IMR-90 (cell line): Measurements from ENCODE around the gene NFASC. TPM values are rescaled to one million over a fixed set of nuclear protein-coding genes. Genes with fewer than 3 reads are reported as not detected.

ENCODE experiments used
- ATAC-seq: fragments of 200-7000 bp; cut with Tn5 transposase; 2 replicates; pipeline ENCODE4 v1.9.1; 2020; ENCODE audit warnings: low read depth, mild to moderate bottlenecking, moderate library complexity
- BruUV-seq: library from RNA; stranded (reverse); fragments of 400-500 nt; replicated peaks from 2 replicates; lab custom pipeline; 2021; lab: Mats Ljungman, UMichigan
- CTCF ChIA-PET: fragments of 300-600 bp; formaldehyde crosslinking; extraction: SDS; loops from one replicate; lab custom pipeline; 2021; ENCODE audit warnings: antibody characterized with exemption; lab: Yijun Ruan, JAX
- POLR2A ChIA-PET: fragments of 300-600 bp; sonication (Branson Sonifier 250); formaldehyde crosslinking; loops from one replicate; lab custom pipeline; 2022; ENCODE audit warnings: antibody characterized with exemption; ENCODE audit not compliant: unreplicated experiment; lab: Charles Lee
- DNase-seq: peaks from one replicate; pipeline ENCODE4 v3.0.0; 2013
- H2AFZ ChIP-seq: replicated peaks from 2 replicates; pipeline ENCODE3; 2013; ENCODE audit warnings: low read length, mild to moderate bottlenecking; ENCODE audit not compliant: poor library complexity
- H2AK5ac ChIP-seq: 2 replicates; pipeline ENCODE4 v1.6.1; 2013; ENCODE audit warnings: low read depth, low read length, inconsistent platforms
- H2AK9ac ChIP-seq: replicated peaks from 2 replicates; pipeline ENCODE3; 2013; ENCODE audit warnings: mild to moderate bottlenecking, low read depth, low read length, moderate library complexity; ENCODE audit not compliant: poor library complexity
- H2BK120ac ChIP-seq: 2 replicates; pipeline ENCODE4 v1.6.1; 2013; ENCODE audit warnings: low read depth, low read length, inconsistent platforms
- H2BK15ac ChIP-seq: 3 replicates; pipeline ENCODE4 v1.6.1; 2013; ENCODE audit warnings: low read depth, low read length, inconsistent platforms
- H2BK20ac ChIP-seq: 2 replicates; pipeline ENCODE4 v1.6.1; 2013; ENCODE audit warnings: low read depth, mild to moderate bottlenecking, inconsistent platforms, low read length, moderate library complexity
- H2BK5ac ChIP-seq: 2 replicates; pipeline ENCODE4 v1.6.1; 2013; ENCODE audit warnings: mild to moderate bottlenecking, low read depth, low read length, inconsistent platforms; ENCODE audit not compliant: poor library complexity, severe bottlenecking
- H3K14ac ChIP-seq: replicated peaks from 2 replicates; pipeline ENCODE4 v1.6.1; 2013; ENCODE audit warnings: low read depth, low read length, inconsistent platforms
- H3K18ac ChIP-seq: 2 replicates; pipeline ENCODE4 v1.6.1; 2013; ENCODE audit warnings: low read depth, low read length, control low read depth
- H3K23ac ChIP-seq: 2 replicates; pipeline ENCODE4 v1.6.1; 2013; ENCODE audit warnings: low read depth, low read length, inconsistent platforms
- H3K27ac ChIP-seq: 2 replicates; pipeline ENCODE4 v1.5.1; 2013; ENCODE audit warnings: mild to moderate bottlenecking, control low read depth, low read length; ENCODE audit not compliant: insufficient read depth
- H3K27me3 ChIP-seq: 2 replicates; pipeline ENCODE4 v1.6.1; 2013; ENCODE audit warnings: low read length; ENCODE audit not compliant: control insufficient read depth, insufficient read depth
- H3K36me3 ChIP-seq: 2 replicates; pipeline ENCODE4 v1.6.1; 2013; ENCODE audit warnings: low read length, mixed read lengths; ENCODE audit not compliant: control insufficient read depth, insufficient read depth
- H3K4ac ChIP-seq: 2 replicates; pipeline ENCODE4 v1.6.1; 2013; ENCODE audit warnings: low read depth, low read length, inconsistent platforms
- H3K4me1 ChIP-seq: 2 replicates; pipeline ENCODE4 v1.6.1; 2013; ENCODE audit warnings: low read length, mixed read lengths; ENCODE audit not compliant: control insufficient read depth, insufficient read depth
- H3K4me2 ChIP-seq: 2 replicates; pipeline ENCODE4 v1.6.1; 2013; ENCODE audit warnings: low read depth, mild to moderate bottlenecking, control low read depth, low read length, moderate library complexity
- H3K4me3 ChIP-seq: 2 replicates; pipeline ENCODE4 v1.5.1; 2013; ENCODE audit warnings: low read depth, mild to moderate bottlenecking, control low read depth, low read length, moderate library complexity; ENCODE audit not compliant: insufficient read depth
- H3K56ac ChIP-seq: 2 replicates; pipeline ENCODE4 v1.6.1; 2013; ENCODE audit warnings: low read length, inconsistent platforms; ENCODE audit not compliant: insufficient read depth; ENCODE audit errors: extremely low read depth
- H3K79me1 ChIP-seq, 2 experiments: 2 replicates each; pipeline ENCODE4 v1.6.1; 2013; ENCODE audit warnings: low read length in 2 of 2, inconsistent platforms in 1 of 2, low read depth in 1 of 2
- H3K9ac ChIP-seq: 2 replicates; pipeline ENCODE4 v1.6.1; 2013; ENCODE audit warnings: low read depth, low read length, control low read depth
- H3K9me1 ChIP-seq: 2 replicates; pipeline ENCODE4 v1.6.1; 2013; ENCODE audit warnings: low read length, inconsistent platforms; ENCODE audit not compliant: insufficient read depth
- H3K9me3 ChIP-seq: 2 replicates; pipeline ENCODE4 v1.6.1; 2013; ENCODE audit warnings: low read length; ENCODE audit not compliant: control insufficient read depth, insufficient read depth
- H4K20me1 ChIP-seq: 2 replicates; pipeline ENCODE4 v1.6.1; 2013; ENCODE audit warnings: low read length, inconsistent platforms; ENCODE audit not compliant: insufficient read depth
- H4K5ac ChIP-seq: 2 replicates; pipeline ENCODE4 v1.6.1; 2013; ENCODE audit warnings: mild to moderate bottlenecking, low read depth, low read length, control low read depth
- H4K8ac ChIP-seq, 2 experiments: 2 replicates each; pipeline ENCODE4 v1.6.1; 2013; ENCODE audit warnings: low read depth in 2 of 2, low read length in 2 of 2, control low read depth in 1 of 2, inconsistent platforms in 1 of 2
- H4K91ac ChIP-seq: 2 replicates; pipeline ENCODE4 v1.6.1; 2013; ENCODE audit warnings: low read depth, low read length, inconsistent platforms; ENCODE audit not compliant: insufficient read depth
- CEBPB ChIP-seq: IDR thresholded peaks from 2 replicates; pipeline ENCODE4 v1.6.1; 2012; ENCODE audit warnings: low read depth, low read length, improper control_type of control experiment
- CTCF ChIP-seq: conservative IDR thresholded peaks from 2 replicates; pipeline ENCODE4 v1.5.1; 2012; ENCODE audit warnings: mild to moderate bottlenecking, low read depth, low read length, improper control_type of control experiment
- FOS ChIP-seq: fragments of 150-350 bp; IDR thresholded peaks from 2 replicates; pipeline ENCODE4 v1.6.1; 2016; ENCODE audit warnings: low read depth, low read length
- RFX5 ChIP-seq: IDR thresholded peaks from 2 replicates; pipeline ENCODE4 v1.8.0; 2012; ENCODE audit warnings: low read depth, mild to moderate bottlenecking, low read length, moderate library complexity
- SMC3 ChIP-seq: fragments of 150-350 bp; IDR thresholded peaks from 2 replicates; pipeline ENCODE4 v1.6.1; 2016; ENCODE audit warnings: low read depth, mild to moderate bottlenecking, antibody characterized with exemption, low read length, moderate library complexity
- WGBS, 2 experiments: methylation state at CpG; one replicate each; pipeline versions ENCODE4 v1.1.5 to v1.1.7; 2013; ENCODE audit warnings: missing lambda C conversion rate in 2 of 2; ENCODE audit not compliant: insufficient read length in 1 of 2; ENCODE audit errors: extremely low coverage in 2 of 2; 5-methylcytosine and 5-hydroxymethylcytosine counted together
- dilution Hi-C: fragments of 300-500 bp; cut with HindIII; formaldehyde crosslinking; loops from one replicate; pipeline ENCODE4 v1.14.3; 2018; ENCODE audit warnings: low sequenced_read_pairs; ENCODE audit not compliant: unreplicated experiment
- in situ Hi-C: fragments of 300-500 bp; cut with MboI; formaldehyde crosslinking; loops from 3 replicates; pipeline ENCODE4 v1.14.3; 2019; ENCODE audit warnings: low sequenced_read_pairs, inconsistent platforms, mixed read lengths
- intact Hi-C: fragments of 100-400 bp; cut with micrococcal nuclease; formaldehyde crosslinking; loops from 2 replicates; pipeline ENCODE4 v1.10.0; 2022
- polyA plus RNA-seq, 3 experiments: library from polyadenylated mRNA; depleted of rRNA; stranded (reverse); fragments of >200 nt; gene quantifications; 2 replicates each; pipeline ENCODE4 v1.2.3, GENCODE V29; 2012; ENCODE audit warnings: low replicate concordance in 1 of 3
- total RNA-seq: library from RNA; depleted of rRNA; stranded (reverse); fragments of >200 nt; gene quantifications from 2 replicates; pipeline ENCODE4 v1.2.3, GENCODE V29; 2012

The NFASC gene
- total and polyA plus RNA-seq, 2 of the 4 experiments (the other 2 are of a cell fraction) = 0.18 to 0.79 TPM

- no peak overlapping the region for H2BK20ac ChIP-seq
- DNase-seq (no peak), ATAC-seq (no peak)
- intact Hi-C loops = no loop called here
- peak overlapping the region; percentile 49 for H2AFZ ChIP-seq
- no peak overlapping the region for H2BK15ac ChIP-seq
- no peak for TF ChIP-seq SMC3
- no peak for TF ChIP-seq CTCF
- TF ChIP-seq FOS = no peak
- no peak for TF ChIP-seq CEBPB
- TF ChIP-seq RFX5 = no peak
- no peaks in the 10 kb centered on the region for H3K79me1 ChIP-seq
- BruUV-seq = no TSS peak
- no peak overlapping the region for H2AK5ac ChIP-seq
- dilution Hi-C loops = no loop called here
- H3K36me3 ChIP-seq = no peaks in the 10 kb centered on the region
- H3K9me1 ChIP-seq = no peaks in the 10 kb centered on the region; the same call in 1 of the 2 replicates
- H4K5ac ChIP-seq = no peak overlapping the region
- H3K4me1 ChIP-seq = no peaks in the 10 kb centered on the region
- no peak overlapping the region for H2BK5ac ChIP-seq
- no peak overlapping the region for H3K4me2 ChIP-seq
- no peaks in the 10 kb centered on the region for H3K9me3 ChIP-seq
- no peak overlapping the region for H3K14ac ChIP-seq
- no peak overlapping the region for H3K23ac ChIP-seq
- H3K4ac ChIP-seq = no peak overlapping the region
- H3K18ac ChIP-seq = no peak overlapping the region
- no peak overlapping the region for H3K4me3 ChIP-seq
- H2BK120ac ChIP-seq = no peak overlapping the region
- no peak overlapping the region for H2AK9ac ChIP-seq
- H4K8ac ChIP-seq = no peak overlapping the region
- POLR2A ChIA-PET = no interaction called here
- H4K20me1 ChIP-seq = no peaks in the 10 kb centered on the region
- no peak overlapping the region for H4K91ac ChIP-seq
- H3K27ac ChIP-seq = no peak overlapping the region
- peaks cover 4% of the 10 kb centered on the region for H3K27me3 ChIP-seq
- H3K9ac ChIP-seq = no peak overlapping the region
- CTCF ChIA-PET = interaction anchor here (1.1 kb wide), 1 partner anchor 8 kb away, joined by 6 read pairs; no protein-coding TSS in a partner anchor
- no peak overlapping the region for H3K56ac ChIP-seq
- in situ Hi-C loops = no loop called here
- WGBS, 2 experiments = 86% methylated on average over 15 of the region's 42 CpGs; no CpG with 5 or more reads in 1 of the 2 experiments
Observed at GRCh38 chr1:205069371-205070125, 198.9 kb downstream of the NFASC start.
